H1 (cell line): Measurements from ENCODE around the gene ALX1. TPM values are rescaled to one million over a fixed set of nuclear protein-coding genes. Genes with fewer than 3 reads are reported as not detected.

ENCODE experiments used
- BCL11A ChIP-seq, 2 experiments: IDR thresholded peaks; one replicate each; pipeline ENCODE4 v1.6.1; 2011; ENCODE audit warnings: low read depth in 2 of 2, low read length in 2 of 2, mild to moderate bottlenecking in 2 of 2
- BRCA1 ChIP-seq: IDR thresholded peaks from 2 replicates; pipeline ENCODE4 v1.6.1; 2012; ENCODE audit warnings: low read depth, low read length, improper control_type of control experiment
- CBX5 ChIP-seq: fragments of 300-800, 300-1000 bp; sonication (generic); IDR thresholded peaks from 2 replicates; pipeline ENCODE4 v1.7.1; 2016; ENCODE audit warnings: antibody characterized with exemption, low read length, low read depth
- CBX8 ChIP-seq: fragments of 300-800, 300-1000 bp; sonication (generic); IDR thresholded peaks from 2 replicates; pipeline ENCODE4 v1.7.1; 2016; ENCODE audit warnings: low read depth, low read length, borderline replicate concordance
- CREB1 ChIP-seq: IDR thresholded peaks from 2 replicates; pipeline ENCODE4 v1.6.1; 2012; ENCODE audit warnings: inconsistent platforms
- EZH2 ChIP-seq: fragments of 200-600 bp; sonication (generic); IDR thresholded peaks from 2 replicates; pipeline ENCODE4 v1.7.1; 2012; ENCODE audit warnings: low read depth, mild to moderate bottlenecking, moderate library complexity, low read length, inconsistent platforms; ENCODE audit not compliant: severe bottlenecking
- GABPA ChIP-seq: IDR thresholded peaks from 2 replicates; pipeline ENCODE4 v1.6.1; 2011; ENCODE audit warnings: mild to moderate bottlenecking, low read length, moderate library complexity, borderline replicate concordance; ENCODE audit not compliant: insufficient read depth
- HDAC2 ChIP-seq, 2 experiments: fragments of 300-600 bp in 1 of 2; sonication (generic) in 1 of 2; IDR thresholded peaks; 2 replicates each; pipeline ENCODE4 v1.6.1; 2011 to 2012; ENCODE audit warnings: low read depth in 2 of 2, low read length in 2 of 2, mild to moderate bottlenecking in 2 of 2, moderate library complexity in 2 of 2, borderline replicate concordance in 1 of 2, inconsistent platforms in 1 of 2
- HDAC6 ChIP-seq: IDR thresholded peaks from one replicate; pipeline ENCODE4 v1.7.1; 2012; ENCODE audit warnings: low read depth, mild to moderate bottlenecking, inconsistent platforms, low read length, moderate library complexity
- KDM4A ChIP-seq: IDR thresholded peaks from one replicate; pipeline ENCODE4 v1.7.1; 2012; ENCODE audit warnings: low read depth, mild to moderate bottlenecking, moderate library complexity, low read length, inconsistent platforms; ENCODE audit not compliant: severe bottlenecking
- KDM5A ChIP-seq: fragments of 200-600 bp; IDR thresholded peaks from 2 replicates; pipeline ENCODE4 v1.7.1; 2012; ENCODE audit warnings: mild to moderate bottlenecking, low read length, inconsistent platforms, mixed read lengths
- MAFK ChIP-seq: IDR thresholded peaks from 2 replicates; pipeline ENCODE4 v1.6.1; 2012; ENCODE audit warnings: low read depth, mild to moderate bottlenecking, improper control_type of control experiment, low read length
- NRF1 ChIP-seq: IDR thresholded peaks from 2 replicates; pipeline ENCODE4 v1.6.1; 2011; ENCODE audit warnings: mild to moderate bottlenecking, low read depth, low read length, improper control_type of control experiment
- PHF8 ChIP-seq: fragments of 200-600 bp; sonication (generic); conservative IDR thresholded peaks from 2 replicates; pipeline ENCODE4 v1.7.1; 2012; ENCODE audit warnings: low read depth, mild to moderate bottlenecking, inconsistent platforms, low read length, moderate library complexity
- RAD21 ChIP-seq, 2 experiments: IDR thresholded peaks in 1 of 2; conservative IDR thresholded peaks in 1 of 2; 2 replicates each; pipeline ENCODE4 v1.6.1; 2011; ENCODE audit warnings: low read depth in 2 of 2, low read length in 2 of 2, improper control_type of control experiment in 1 of 2, inconsistent platforms in 1 of 2, mild to moderate bottlenecking in 1 of 2, moderate library complexity in 1 of 2
- RBBP5 ChIP-seq: IDR thresholded peaks from 2 replicates; pipeline ENCODE4 v1.7.1; 2012; ENCODE audit warnings: low read depth, mild to moderate bottlenecking, inconsistent platforms, low read length, moderate library complexity, borderline replicate concordance
- SIRT6 ChIP-seq: IDR thresholded peaks from one replicate; pipeline ENCODE4 v1.7.1; 2012; ENCODE audit warnings: low read length, inconsistent platforms
- SP1 ChIP-seq: IDR thresholded peaks from 2 replicates; pipeline ENCODE4 v1.6.1; 2011; ENCODE audit warnings: low read depth, low read length
- SP4 ChIP-seq: IDR thresholded peaks from 2 replicates; pipeline ENCODE4 v1.6.1; 2012; ENCODE audit warnings: low read length, inconsistent platforms
- TBP ChIP-seq: IDR thresholded peaks from 2 replicates; pipeline ENCODE4 v1.6.1; 2011; ENCODE audit warnings: low read depth, low read length, improper control_type of control experiment
- TCF12 ChIP-seq: IDR thresholded peaks from 2 replicates; pipeline ENCODE4 v1.6.1; 2011; ENCODE audit warnings: low read depth, mild to moderate bottlenecking, low read length
- ZNF274 ChIP-seq: IDR thresholded peaks from 2 replicates; pipeline ENCODE4 v1.7.0; 2012; ENCODE audit warnings: low read length, borderline replicate concordance; ENCODE audit errors: extremely low read depth
- polyA plus RNA-seq, 7 experiments: library from polyadenylated mRNA; depleted of rRNA in 3 of 7; stranded (reverse) in 5 of 7; unstranded in 2 of 7; fragments of >200 nt in 5 of 7; fragments of 200-250 nt in 2 of 7; gene quantifications; 1 replicate in 5 of 7; 2 replicates in 1 of 7; 4 replicates in 1 of 7; pipeline versions ENCODE4 v1.2.1 to v1.2.3, GENCODE V29; 2011 to 2013; ENCODE audit warnings: missing spikeins in 2 of 7, mixed read lengths in 2 of 7
- total RNA-seq: library from RNA; stranded (reverse); fragmentation: NEBNext Ultra II Directional; extraction: Animal tissue kit (Norgen Biotek cat#: 25700); gene quantifications from 2 replicates; pipeline ENCODE4 v1.2.1, GENCODE V29; 2021
- TF ChIP-seq, protein P1 (sequence below): IDR thresholded peaks from 2 replicates; pipeline ENCODE4 v1.6.1; 2011; ENCODE audit warnings: low read depth, mild to moderate bottlenecking, low read length; ENCODE audit not compliant: insufficient read depth
- TF ChIP-seq, protein P2 (sequence below): IDR thresholded peaks from 2 replicates; pipeline ENCODE4 v1.6.1; 2012; ENCODE audit warnings: inconsistent platforms

ALX1 gene
- total and polyA plus RNA-seq, 2 of the 8 experiments (the other 6 are each of a cell fraction or from before 2014, with no cell fraction given): 0.41 to 0.73 TPM

DNA sequence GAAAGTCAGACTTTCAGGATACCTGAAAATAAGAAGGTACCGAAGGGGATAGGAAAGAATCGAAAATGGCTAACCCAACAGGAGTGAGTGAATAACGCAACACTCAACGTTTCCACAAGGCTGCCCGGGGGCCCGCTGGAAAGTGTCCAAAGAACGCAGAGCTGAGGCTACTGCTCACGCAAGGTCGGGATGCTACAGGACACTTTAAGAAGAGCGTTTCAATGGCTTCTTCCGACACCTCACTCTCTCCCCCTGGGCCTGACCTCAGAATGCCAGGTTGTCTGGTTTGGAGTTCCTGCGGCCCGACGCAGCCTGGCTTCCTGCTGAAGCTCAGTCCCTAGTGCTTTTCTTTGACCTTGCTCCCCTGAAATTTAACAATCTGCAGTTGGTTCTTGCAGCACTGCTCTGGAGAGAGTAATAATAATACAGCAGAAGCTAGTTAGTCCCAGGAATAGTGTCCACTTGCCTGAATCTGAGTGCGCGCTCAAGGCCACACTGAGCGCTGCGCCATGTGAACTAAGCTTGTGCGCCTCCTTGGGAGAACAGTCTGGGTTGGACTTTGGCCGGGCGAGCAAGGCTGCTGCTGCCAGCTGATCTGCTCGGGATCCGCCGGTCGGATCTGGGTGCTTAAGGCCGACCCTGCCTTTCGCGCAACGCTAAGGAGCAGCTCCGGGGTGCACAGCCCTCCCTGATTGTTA is 2.0 kb upstream of the ALX1 start (continued):
- TF ChIP-seq CBX8 (peak; percentile 37; the same call in 1 of the 2 replicates), NRF1 (no peak), BCL11A (IDR thresholded peaks at IDR 0.05; ENCODE audit: low read depth in 2 of 2, low read length in 2 of 2) (no peak), SP4 (no peak), RBBP5 (0 out of 2 replicates have a peak, but pooled peaks have one; percentile 26), ZNF274 (no peak), RAD21 (IDR thresholded peaks at IDR 0.05 in 1 of 2, conservative IDR thresholded peaks at IDR 0.05 in 1 of 2; ENCODE audit: low read depth in 2 of 2, low read length in 2 of 2) (no peak), HDAC6 (no peak), KDM5A (no peak), TCF12 (no peak), TBP (no peak), BRCA1 (no peak), HDAC2 (IDR thresholded peaks at IDR 0.05; ENCODE audit: borderline replicate concordance in 1 of 2, low read depth in 2 of 2, low read length in 2 of 2) (no peak), KDM4A (no peak), MAFK (no peak), GABPA (no peak), SIRT6 (no peak), PHF8 (no peak), SP1 (no peak), CREB1 (no peak), CBX5 (no peak), EZH2 (peak; percentile 98)
- TF ChIP-seq, protein P1, sequence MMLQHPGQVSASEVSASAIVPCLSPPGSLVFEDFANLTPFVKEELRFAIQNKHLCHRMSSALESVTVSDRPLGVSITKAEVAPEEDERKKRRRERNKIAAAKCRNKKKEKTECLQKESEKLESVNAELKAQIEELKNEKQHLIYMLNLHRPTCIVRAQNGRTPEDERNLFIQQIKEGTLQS: no peak
- TF ChIP-seq, protein P2, sequence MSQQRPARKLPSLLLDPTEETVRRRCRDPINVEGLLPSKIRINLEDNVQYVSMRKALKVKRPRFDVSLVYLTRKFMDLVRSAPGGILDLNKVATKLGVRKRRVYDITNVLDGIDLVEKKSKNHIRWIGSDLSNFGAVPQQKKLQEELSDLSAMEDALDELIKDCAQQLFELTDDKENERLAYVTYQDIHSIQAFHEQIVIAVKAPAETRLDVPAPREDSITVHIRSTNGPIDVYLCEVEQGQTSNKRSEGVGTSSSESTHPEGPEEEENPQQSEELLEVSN: no peak
